Gastrocnemius medialis (tissue), 4 donors: Measurements from ENCODE around the gene IGLL5.

Experiments
- CTCF ChIP-seq, 5 experiments: fragments of 450-650 bp in 3 of 5; fragments of 200-600 bp in 2 of 5; sonication (generic) in 2 of 5; IDR thresholded peaks in 4 of 5; conservative IDR thresholded peaks in 1 of 5; 1 replicate in 4 of 5; 2 replicates in 1 of 5; pipeline ENCODE4 v1.5.1; 2016 to 2019; ENCODE audit warnings: antibody characterized with exemption in 5 of 5, mild to moderate bottlenecking in 3 of 5, moderate library complexity in 3 of 5
- POLR2A ChIP-seq, 2 donors: fragments of 450-650 bp; IDR thresholded peaks; one replicate each; pipeline ENCODE4 v1.6.1; 2017; ENCODE audit warnings: antibody characterized with exemption in 2 of 2, mild to moderate bottlenecking in 2 of 2, moderate library complexity in 2 of 2

- TF ChIP-seq CTCF (IDR thresholded peaks at IDR 0.05 in 4 of 5, conservative IDR thresholded peaks at IDR 0.05 in 1 of 5) (no peak), POLR2A (IDR thresholded peaks at IDR 0.05) (no peak)
These were observed 43.2 kb downstream of the IGLL5 start for GRCh38 chr22:22930571-22931556.
